GM23248 (cell line): ENCODE measurements around the gene PSMB3. TPM values are rescaled to one million over a fixed set of nuclear protein-coding genes. Genes with fewer than 3 reads are reported as not detected.
"Not testable (repeated sequence)": the region's sequence is repeated elsewhere in the genome, so short reads cannot be mapped to it uniquely, and the experiment has no call there.

ENCODE experiments used
- DNase-seq: peaks from one replicate; pipeline ENCODE4 v3.0.0-alpha.2; 2015
- H2AFZ ChIP-seq: fragments of 200-600 bp; sonication (generic); 2 replicates; pipeline ENCODE4 v1.6.1; 2016; ENCODE audit warnings: antibody characterized with exemption
- H3F3A ChIP-seq: fragments of 200-600 bp; sonication (generic); 2 replicates; pipeline ENCODE4 v1.6.1; 2016; ENCODE audit warnings: mild to moderate bottlenecking, antibody characterized with exemption, mixed run types; ENCODE audit not compliant: insufficient read depth
- H3K27ac ChIP-seq: fragments of 200-600 bp; sonication (generic); 2 replicates; pipeline ENCODE4 v1.5.1; 2016; ENCODE audit warnings: mild to moderate bottlenecking
- H3K27me3 ChIP-seq: fragments of 200-600 bp; sonication (generic); replicated peaks from 2 replicates; pipeline ENCODE4 v1.6.1; 2016; ENCODE audit warnings: mild to moderate bottlenecking; ENCODE audit not compliant: insufficient read depth
- H3K36me3 ChIP-seq: fragments of 200-600 bp; sonication (generic); 2 replicates; pipeline ENCODE4 v1.6.1; 2016; ENCODE audit warnings: low read depth, mild to moderate bottlenecking
- H3K4me1 ChIP-seq: fragments of 200-600 bp; sonication (generic); 2 replicates; pipeline ENCODE4 v1.6.1; 2016; ENCODE audit warnings: mild to moderate bottlenecking; ENCODE audit not compliant: insufficient read depth
- H3K4me2 ChIP-seq: fragments of 200-600 bp; sonication (generic); one replicate; pipeline ENCODE4 v1.6.1; 2016; ENCODE audit warnings: mild to moderate bottlenecking; ENCODE audit not compliant: unreplicated experiment
- H3K4me3 ChIP-seq: fragments of 200-600 bp; sonication (generic); 2 replicates; pipeline ENCODE4 v1.5.1; 2016; ENCODE audit warnings: mild to moderate bottlenecking
- H3K79me2 ChIP-seq: fragments of 200-600 bp; sonication (generic); 2 replicates; pipeline ENCODE4 v1.6.1; 2016; ENCODE audit warnings: mild to moderate bottlenecking; ENCODE audit not compliant: insufficient read depth
- H3K9ac ChIP-seq: fragments of 200-600 bp; sonication (generic); 2 replicates; pipeline ENCODE4 v1.6.1; 2016; ENCODE audit warnings: mild to moderate bottlenecking
- H3K9me2 ChIP-seq: fragments of 200-600 bp; sonication (generic); 2 replicates; pipeline ENCODE4 v1.6.1; 2016; ENCODE audit warnings: mixed run types, mild to moderate bottlenecking, moderate library complexity; ENCODE audit not compliant: insufficient read depth
- H3K9me3 ChIP-seq: fragments of 200-600 bp; sonication (generic); one replicate; pipeline ENCODE4 v1.6.1; 2017; ENCODE audit warnings: low read depth
- H4K20me1 ChIP-seq: fragments of 200-600 bp; sonication (generic); 2 replicates; pipeline ENCODE4 v1.6.0; 2016; ENCODE audit not compliant: insufficient read depth
- EZH2 ChIP-seq: fragments of 200-600 bp; sonication (generic); IDR thresholded peaks from 2 replicates; pipeline ENCODE4 v1.6.1; 2018; ENCODE audit warnings: antibody characterized with exemption, mild to moderate bottlenecking; ENCODE audit not compliant: insufficient read depth, poor library complexity, severe bottlenecking
- EZH2phosphoT487 ChIP-seq: fragments of 200-600 bp; sonication (generic); IDR thresholded peaks from 2 replicates; pipeline ENCODE4 v1.6.1; 2018; ENCODE audit warnings: antibody characterized with exemption, moderate library complexity, mild to moderate bottlenecking, low read depth; ENCODE audit not compliant: insufficient read depth
- WGBS, 2 experiments: methylation state at CpG; one replicate each; pipeline ENCODE4 v1.1.6; 2015 to 2017; ENCODE audit warnings: low lambda C conversion rate in 2 of 2, low coverage in 1 of 2; ENCODE audit errors: missing lambda C conversion rate in 2 of 2; 5-methylcytosine and 5-hydroxymethylcytosine counted together
- in situ Hi-C: fragments of 300-500 bp; cut with MboI; formaldehyde crosslinking; loops from 2 replicates; pipeline ENCODE4 v1.15.0; 2020
- polyA plus RNA-seq: library from polyadenylated mRNA; unstranded; fragments of >200 nt; fragmentation: Nextera tagmentation; extraction: Ambion mirVana; gene quantifications from 2 replicates; pipeline ENCODE4 v1.2.1, GENCODE V29; 2016
- total RNA-seq: library from RNA; depleted of rRNA; stranded (reverse); fragments of >200 nt; shearing (Covaris generic); gene quantifications from 2 replicates; pipeline ENCODE4 v1.2.3, GENCODE V29; 2014

The PSMB3 gene
- total and polyA plus RNA-seq, 2 experiments from 2014 or later = 149 to 310 TPM

DNA sequence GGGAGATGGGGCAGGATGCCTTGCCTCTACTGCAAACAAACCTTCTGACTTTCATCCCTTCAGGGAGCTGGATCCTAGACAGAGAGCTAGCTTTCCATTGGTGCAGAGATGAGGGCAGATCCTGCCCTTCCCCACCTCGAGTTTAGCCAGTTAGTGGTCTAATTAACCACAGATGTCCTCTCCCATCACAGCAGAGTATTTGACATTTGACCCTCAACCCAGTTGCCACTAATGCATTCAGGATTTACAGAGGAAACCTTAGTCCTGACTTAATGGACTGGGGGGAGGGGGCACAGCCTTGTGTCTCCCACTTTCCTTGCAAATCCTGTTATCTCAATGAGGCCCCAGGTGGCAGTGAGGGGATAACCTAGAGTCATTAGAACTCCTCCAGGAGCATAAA lies 36.6 kb downstream of the PSMB3 start:
- Histone ChIP-seq H4K20me1 (peaks cover 4% of the 10 kb centered on the region; the same call in 1 of the 2 replicates), H3K9me2 (no peaks in the 10 kb centered on the region), H3K79me2 (peaks cover 85% of the 10 kb centered on the region), H3K4me2 (peak overlapping the region; percentile 35), H2AFZ (no peak overlapping the region), H3K4me1 (peaks cover 9% of the 10 kb centered on the region), H3K27ac (no peak overlapping the region), H3F3A (peaks cover 5% of the 10 kb centered on the region; the same call in 1 of the 2 replicates), H3K4me3 (no peak overlapping the region), H3K9ac (no peak overlapping the region), H3K9me3 (no peaks in the 10 kb centered on the region), H3K36me3 (peaks cover 11% of the 10 kb centered on the region), H3K27me3 (no peaks in the 10 kb centered on the region)
- TF ChIP-seq EZH2 = no peak
- no peak for TF ChIP-seq EZH2phosphoT487
- DNase-seq = peak; percentile 15
- in situ Hi-C loops = no loop called here
- WGBS, 2 experiments = 0 to 7% methylated on average over 1 of the region's 1 CpG

DNA sequence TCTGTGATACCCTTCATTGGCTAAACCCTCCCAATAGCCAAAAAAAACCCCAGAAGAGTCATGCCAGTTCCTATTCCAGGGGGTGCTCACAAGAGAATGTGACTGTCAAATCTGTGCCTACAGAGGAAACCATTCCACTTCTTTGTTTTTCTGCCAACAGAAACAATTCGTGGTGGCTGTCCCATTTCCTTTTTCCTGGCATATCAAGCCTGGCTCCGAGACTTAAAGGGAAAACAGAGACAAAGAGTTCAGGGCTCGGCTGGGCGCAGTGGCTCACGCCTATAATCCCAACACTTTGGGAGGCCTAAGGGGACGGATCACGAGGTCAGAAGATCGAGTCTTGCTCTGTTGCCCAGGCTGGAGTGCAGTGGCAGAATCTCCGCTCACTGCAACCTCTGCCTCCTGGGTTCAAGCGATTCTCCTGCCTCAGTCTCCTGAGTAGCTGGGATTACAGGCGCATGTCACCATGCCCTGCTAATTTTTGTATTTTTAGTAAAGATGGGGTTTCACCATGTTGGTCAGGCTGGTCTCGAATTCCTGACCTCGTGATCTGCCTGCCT lies 37.7 kb downstream of the PSMB3 start:
- H3K4me3 ChIP-seq, H3K9ac ChIP-seq, H3K9me2 ChIP-seq, H3K9me3 ChIP-seq, H2AFZ ChIP-seq, DNase-seq, H4K20me1 ChIP-seq, in situ Hi-C loops, H3K27me3 ChIP-seq, H3F3A ChIP-seq, H3K27ac ChIP-seq, H3K4me1 ChIP-seq, H3K4me2 ChIP-seq, H3K36me3 ChIP-seq: not testable (repeated sequence)
- WGBS, 2 experiments = 84 to 87% methylated on average over 13 of the region's 13 CpGs
- H3K79me2 ChIP-seq = peaks cover 96% of the 10 kb centered on the region

DNA sequence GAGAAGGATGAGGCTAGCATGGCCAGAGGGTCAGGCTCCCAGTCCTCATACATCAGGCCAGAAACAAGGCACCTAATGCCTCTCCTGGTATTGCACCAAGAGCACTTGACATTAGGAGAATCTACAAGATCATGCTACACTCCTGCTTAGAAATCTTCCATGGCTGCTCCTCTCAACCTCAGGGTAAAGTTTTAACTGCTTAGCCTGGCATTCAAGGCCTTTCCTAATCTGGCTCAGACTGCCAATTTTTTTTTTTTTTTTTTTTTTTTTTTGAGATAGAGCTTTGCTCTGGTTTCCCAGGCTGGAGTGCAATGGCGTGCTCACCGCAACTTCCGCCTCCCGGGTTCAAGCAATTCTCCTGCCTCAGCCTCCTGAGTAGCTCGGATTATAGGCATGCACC lies 38.6 kb downstream of the PSMB3 start:
- Histone ChIP-seq H3K27ac (no peak overlapping the region), H3F3A (peaks cover 11% of the 10 kb centered on the region; the same call in 1 of the 2 replicates), H2AFZ (no peak overlapping the region), H3K4me3 (no peak overlapping the region), H3K9me3 (no peaks in the 10 kb centered on the region), H3K9ac (no peak overlapping the region), H3K79me2 (peaks cover 100% of the 10 kb centered on the region), H3K9me2 (no peaks in the 10 kb centered on the region), H3K4me1 (peaks cover 9% of the 10 kb centered on the region), H3K4me2 (no peak overlapping the region), H3K27me3 (no peaks in the 10 kb centered on the region), H4K20me1 (peaks cover 4% of the 10 kb centered on the region; the same call in 1 of the 2 replicates), H3K36me3 (no peaks in the 10 kb centered on the region)
- 80 to 88% methylated on average over 5 of the region's 5 CpGs for WGBS, 2 experiments
- in situ Hi-C loops = no loop called here
- TF ChIP-seq EZH2phosphoT487 (no peak), EZH2 (no peak)
- DNase-seq = no peak

DNA sequence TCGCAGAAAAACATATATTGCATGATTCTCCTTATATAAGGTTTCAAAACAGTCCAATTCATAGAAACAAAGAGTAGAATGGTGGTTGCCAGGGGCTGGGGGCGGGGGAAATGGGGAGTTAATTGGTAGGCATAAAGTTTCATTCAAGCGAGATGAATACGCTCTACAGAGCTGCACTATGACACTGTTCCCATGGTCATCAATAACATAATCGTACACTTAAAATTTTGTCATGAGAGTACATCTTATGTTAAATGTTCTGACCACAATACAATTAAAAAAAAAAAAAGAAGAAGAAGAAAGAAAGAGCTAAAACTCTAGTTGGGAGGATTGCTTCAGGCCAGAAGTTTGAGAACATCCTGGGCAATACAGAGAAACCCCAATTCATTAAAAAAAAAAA lies 41.7 kb downstream of the PSMB3 start:
- H3K9me3 ChIP-seq = no peaks in the 10 kb centered on the region
- H4K20me1 ChIP-seq = 0 out of 2 replicates have a peak, but pooled peaks cover 4% of the 10 kb centered on the region
- 89 to 96% methylated on average over 5 of the region's 5 CpGs for WGBS, 2 experiments
- no peaks in the 10 kb centered on the region for H3K36me3 ChIP-seq
- no peak overlapping the region for H3K4me2 ChIP-seq
- H2AFZ ChIP-seq = no peak overlapping the region
- no peak for DNase-seq
- TF ChIP-seq EZH2phosphoT487 (no peak), EZH2 (no peak)
- in situ Hi-C loops = no loop called here
- no peak overlapping the region for H3K27ac ChIP-seq
- H3K4me3 ChIP-seq = no peak overlapping the region
- H3K4me1 ChIP-seq = peaks cover 26% of the 10 kb centered on the region
- H3K79me2 ChIP-seq = peaks cover 100% of the 10 kb centered on the region
- H3K9me2 ChIP-seq = no peaks in the 10 kb centered on the region
- peaks cover 33% of the 10 kb centered on the region for H3F3A ChIP-seq
- H3K27me3 ChIP-seq = no peaks in the 10 kb centered on the region
- no peak overlapping the region for H3K9ac ChIP-seq
